Ectodermal cell (in vitro differentiated cells): Measurements from ENCODE around the gene RUBCNL.

ENCODE experiments used
- H3K27ac ChIP-seq: 2 replicates; pipeline ENCODE4 v1.7.0; 2013; ENCODE audit warnings: mild to moderate bottlenecking, low read depth, low read length; ENCODE audit not compliant: insufficient read depth, poor library complexity, severe bottlenecking
- H3K27me3 ChIP-seq: 2 replicates; pipeline ENCODE4 v1.7.0; 2013; ENCODE audit warnings: mild to moderate bottlenecking, low read length; ENCODE audit not compliant: insufficient read depth, control insufficient read depth, poor library complexity, severe bottlenecking
- H3K36me3 ChIP-seq: one replicate; pipeline ENCODE4 v1.7.0; 2013; ENCODE audit warnings: low read length; ENCODE audit not compliant: control insufficient read depth, insufficient read depth
- H3K4me1 ChIP-seq: one replicate; pipeline ENCODE4 v1.7.0; 2013; ENCODE audit warnings: low read length; ENCODE audit not compliant: control insufficient read depth, insufficient read depth
- H3K4me3 ChIP-seq: 2 replicates; pipeline ENCODE4 v1.7.0; 2013; ENCODE audit warnings: low read depth, low read length, control low read depth; ENCODE audit not compliant: insufficient read depth
- H3K9me3 ChIP-seq: 2 replicates; pipeline ENCODE4 v1.7.0; 2013; ENCODE audit warnings: mild to moderate bottlenecking, low read length, moderate library complexity; ENCODE audit not compliant: control insufficient read depth
- WGBS, 2 experiments: methylation state at CpG; one replicate each; pipeline ENCODE4 v1.1.7; 2013; ENCODE audit warnings: missing lambda C conversion rate in 2 of 2; 5-methylcytosine and 5-hydroxymethylcytosine counted together

RUBCNL gene

GRCh38 chr13:46342538-46342937, 44.5 kb downstream of the RUBCNL start:
- no peaks in the 10 kb centered on the region for H3K27me3 ChIP-seq
- no peak overlapping the region for H3K4me3 ChIP-seq
- H3K9me3 ChIP-seq = no peaks in the 10 kb centered on the region
- H3K27ac ChIP-seq = no peak overlapping the region
- no peaks in the 10 kb centered on the region for H3K4me1 ChIP-seq
- 73 to 86% methylated on average over 2 of the region's 3 CpGs for WGBS, 2 experiments
- H3K36me3 ChIP-seq = no peaks in the 10 kb centered on the region

GRCh38 chr13:46341112-46341711, 45.8 kb downstream of the RUBCNL start:
- Histone ChIP-seq H3K9me3 (no peaks in the 10 kb centered on the region), H3K27me3 (no peaks in the 10 kb centered on the region), H3K4me3 (no peak overlapping the region), H3K36me3 (no peaks in the 10 kb centered on the region), H3K27ac (no peak overlapping the region), H3K4me1 (no peaks in the 10 kb centered on the region)
- WGBS, 2 experiments = 92 to 94% methylated on average over 1 of the region's 1 CpG

GRCh38 chr13:46340631-46341111, 46.4 kb downstream of the RUBCNL start:
- no peaks in the 10 kb centered on the region for H3K36me3 ChIP-seq
- H3K9me3 ChIP-seq = no peaks in the 10 kb centered on the region
- no peak overlapping the region for H3K27ac ChIP-seq
- no peaks in the 10 kb centered on the region for H3K4me1 ChIP-seq
- H3K27me3 ChIP-seq = no peaks in the 10 kb centered on the region
- no peak overlapping the region for H3K4me3 ChIP-seq
- WGBS, 2 experiments = 94 to 99% methylated on average over 3 of the region's 3 CpGs

- H3K9me3 ChIP-seq = no peaks in the 10 kb centered on the region
- H3K4me1 ChIP-seq = no peaks in the 10 kb centered on the region
- no peak overlapping the region for H3K27ac ChIP-seq
- WGBS, 2 experiments = 94 to 96% methylated on average over 1 of the region's 1 CpG
- H3K36me3 ChIP-seq = no peaks in the 10 kb centered on the region
- H3K4me3 ChIP-seq = no peak overlapping the region
- H3K27me3 ChIP-seq = no peaks in the 10 kb centered on the region
Observed at GRCh38 chr13:46340011-46340410, 47.0 kb downstream of the RUBCNL start.

- Histone ChIP-seq H3K9me3 (no peaks in the 10 kb centered on the region), H3K27ac (no peak overlapping the region)
Observed at GRCh38 chr13:46339035-46339666, 47.9 kb downstream of the RUBCNL start.

GRCh38 chr13:46337700-46338099, 49.4 kb downstream of the RUBCNL start:
- Histone ChIP-seq H3K4me1 (no peaks in the 10 kb centered on the region), H3K4me3 (no peak overlapping the region), H3K27me3 (no peaks in the 10 kb centered on the region), H3K9me3 (no peaks in the 10 kb centered on the region), H3K27ac (no peak overlapping the region), H3K36me3 (no peaks in the 10 kb centered on the region)
- 92 to 97% methylated on average over 3 of the region's 3 CpGs for WGBS, 2 experiments

More at GRCh38 chr13:46339035-46339666, 47.9 kb downstream of the RUBCNL start:
- Histone ChIP-seq H3K4me3 (no peak overlapping the region), H3K36me3 (no peaks in the 10 kb centered on the region), H3K27me3 (no peaks in the 10 kb centered on the region), H3K4me1 (no peaks in the 10 kb centered on the region)
- 89 to 91% methylated on average over 9 to 10 of the region's 10 CpGs for WGBS, 2 experiments

GRCh38 chr13:46334035-46334822, 52.8 kb downstream of the RUBCNL start:
- Histone ChIP-seq H3K36me3 (no peaks in the 10 kb centered on the region), H3K27me3 (no peaks in the 10 kb centered on the region), H3K27ac (no peak overlapping the region), H3K4me3 (no peak overlapping the region), H3K4me1 (no peaks in the 10 kb centered on the region), H3K9me3 (no peaks in the 10 kb centered on the region)
- 94 to 95% methylated on average over 10 of the region's 10 CpGs for WGBS, 2 experiments

- H3K4me1 ChIP-seq = no peaks in the 10 kb centered on the region
- H3K36me3 ChIP-seq = no peaks in the 10 kb centered on the region
- no peaks in the 10 kb centered on the region for H3K9me3 ChIP-seq
- 89 to 90% methylated on average over 5 of the region's 5 CpGs for WGBS, 2 experiments
- H3K27ac ChIP-seq = no peak overlapping the region
- no peaks in the 10 kb centered on the region for H3K27me3 ChIP-seq
- H3K4me3 ChIP-seq = no peak overlapping the region
Observed at GRCh38 chr13:46332772-46333171, 54.3 kb downstream of the RUBCNL start.

- Histone ChIP-seq H3K27me3 (no peaks in the 10 kb centered on the region), H3K27ac (no peak overlapping the region), H3K9me3 (no peaks in the 10 kb centered on the region), H3K4me3 (no peak overlapping the region), H3K36me3 (no peaks in the 10 kb centered on the region), H3K4me1 (no peaks in the 10 kb centered on the region)
- 95 to 97% methylated on average over 7 of the region's 7 CpGs for WGBS, 2 experiments
Observed at GRCh38 chr13:46329624-46330023, 57.4 kb downstream of the RUBCNL start.

GRCh38 chr13:46327246-46327645, 59.8 kb downstream of the RUBCNL start:
- Histone ChIP-seq H3K27ac (no peak overlapping the region), H3K4me3 (no peak overlapping the region), H3K9me3 (no peaks in the 10 kb centered on the region), H3K27me3 (no peaks in the 10 kb centered on the region), H3K4me1 (no peaks in the 10 kb centered on the region), H3K36me3 (no peaks in the 10 kb centered on the region)
- WGBS, 2 experiments = 90 to 94% methylated on average over 1 of the region's 1 CpG
